Measurements from ENCODE around the gene TBCCD1.
"Not testable (repeated sequence)": the region's sequence is repeated elsewhere in the genome, so short reads cannot be mapped to it uniquely, and the experiment has no call there.

The TBCCD1 gene

DNA sequence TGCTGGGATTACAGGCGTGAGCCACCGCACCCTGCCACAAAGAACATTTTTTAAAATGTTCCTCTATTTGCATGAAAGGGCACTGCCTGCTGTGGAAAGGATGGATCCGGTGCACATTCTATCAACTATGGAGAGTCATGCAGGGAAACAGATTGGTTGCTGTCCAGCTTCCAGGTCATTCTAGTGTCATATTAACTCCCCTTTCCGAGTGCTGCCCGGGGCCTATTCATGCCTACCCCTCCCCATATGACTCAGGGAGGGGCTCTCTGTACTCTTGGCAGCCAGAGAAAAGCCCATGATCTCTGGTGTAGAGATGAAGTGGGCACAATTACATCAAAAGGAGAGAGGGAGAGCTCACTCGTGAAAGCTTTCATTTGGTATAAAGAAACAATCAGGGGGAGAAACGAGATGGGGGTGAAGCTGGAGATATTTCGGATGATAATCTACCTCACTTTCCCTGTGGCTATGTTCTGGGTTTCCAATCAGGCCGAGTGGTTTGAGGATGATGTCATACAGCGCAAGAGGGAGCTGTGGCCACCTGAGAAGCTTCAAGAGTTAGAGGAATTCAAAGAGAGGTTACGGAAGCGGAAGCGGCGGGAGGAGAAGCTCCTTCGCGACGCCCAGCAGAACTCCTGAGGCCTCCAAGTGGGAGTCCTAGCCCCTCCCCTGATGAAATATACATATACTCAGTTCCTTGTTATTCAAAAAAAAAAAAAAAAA lies 29.6 kb upstream of the TBCCD1 start:
- DNase-seq = no peak

GRCh38 chr3:186594591-186595113 lies 27.5 kb upstream of the TBCCD1 start:
- DNase-seq = no peak

DNA sequence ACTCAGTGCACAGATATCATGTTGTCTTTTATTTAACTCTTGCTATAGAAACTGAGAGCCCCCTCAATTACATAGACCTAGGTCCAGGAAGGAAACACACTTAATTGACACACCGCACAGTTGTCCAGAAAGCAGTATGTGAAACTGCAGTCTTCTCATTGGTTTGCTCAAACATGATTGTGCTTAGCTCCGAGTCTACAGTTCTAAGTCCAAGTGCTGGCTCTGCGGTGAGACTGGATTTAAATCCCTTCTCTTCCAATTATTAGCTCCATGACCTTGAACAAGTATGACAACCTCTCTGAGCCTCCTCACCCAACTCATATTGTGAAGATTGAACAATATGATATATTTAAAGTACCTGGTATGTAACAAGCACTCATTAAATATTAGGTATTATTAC lies 26.7 kb upstream of the TBCCD1 start:
- DNase-seq = no peak

DNA sequence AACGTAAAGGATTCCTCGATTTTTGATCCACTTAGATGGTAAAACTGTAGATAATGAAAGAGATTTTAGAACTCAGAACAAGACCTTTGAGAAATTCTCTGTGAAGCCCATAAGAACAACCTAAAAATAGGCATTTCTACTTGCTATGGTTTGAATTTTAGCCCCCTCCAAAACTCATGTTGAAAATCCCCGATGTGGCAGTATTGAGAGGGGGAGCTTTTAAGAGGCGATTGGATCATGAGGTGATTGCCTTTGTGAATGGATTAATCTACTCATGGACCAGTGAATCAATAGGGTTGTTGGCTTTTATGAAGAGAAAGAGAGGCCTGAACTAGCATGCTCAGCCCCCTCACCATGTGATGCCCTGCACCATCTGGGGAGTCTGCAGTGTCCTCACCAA lies 25.5 kb upstream of the TBCCD1 start:
- DNase-seq = no peak

GRCh38 chr3:186590580-186591295 lies 23.6 kb upstream of the TBCCD1 start:
- no peak for DNase-seq

DNA sequence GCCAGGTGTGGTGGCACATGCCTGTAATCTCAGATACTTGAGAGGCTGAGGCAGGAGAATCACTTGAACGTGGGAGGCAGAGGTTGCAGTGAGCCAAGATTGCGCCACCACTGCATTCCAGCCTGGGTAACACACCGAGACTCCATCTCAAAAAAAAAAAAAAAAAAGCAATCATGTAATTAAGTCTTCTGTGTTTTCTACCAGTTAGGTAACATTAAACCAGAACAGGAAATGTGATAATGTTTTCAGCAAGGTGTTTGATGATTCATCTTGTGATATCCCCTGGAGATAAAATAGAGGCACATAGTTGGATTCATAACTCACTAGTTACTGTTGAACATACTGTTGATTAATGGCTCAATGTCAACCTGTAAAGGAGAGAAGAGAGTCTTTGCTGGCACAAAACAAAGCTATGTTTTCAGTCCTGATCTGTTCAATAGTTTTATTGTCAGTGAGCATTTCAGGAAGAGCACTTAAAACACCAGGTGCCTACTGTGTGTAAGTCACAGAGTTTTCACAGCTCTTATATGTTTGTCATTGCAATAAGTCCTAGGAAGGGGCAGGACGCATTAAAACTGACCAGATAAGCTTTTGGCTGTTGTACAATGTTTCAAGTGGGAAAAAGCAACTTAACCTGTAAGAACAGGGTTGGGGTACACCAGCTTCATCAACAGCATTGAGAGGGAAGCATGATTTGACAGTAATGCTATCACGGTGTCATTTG lies 22.9 kb upstream of the TBCCD1 start:
- no peak for DNase-seq

- DNase-seq = no peak
These were observed 22.0 kb upstream of the TBCCD1 start for GRCh38 chr3:186589121-186589520.

- DNase-seq = no peak
These were observed 21.5 kb upstream of the TBCCD1 start for GRCh38 chr3:186588632-186589031.

DNA sequence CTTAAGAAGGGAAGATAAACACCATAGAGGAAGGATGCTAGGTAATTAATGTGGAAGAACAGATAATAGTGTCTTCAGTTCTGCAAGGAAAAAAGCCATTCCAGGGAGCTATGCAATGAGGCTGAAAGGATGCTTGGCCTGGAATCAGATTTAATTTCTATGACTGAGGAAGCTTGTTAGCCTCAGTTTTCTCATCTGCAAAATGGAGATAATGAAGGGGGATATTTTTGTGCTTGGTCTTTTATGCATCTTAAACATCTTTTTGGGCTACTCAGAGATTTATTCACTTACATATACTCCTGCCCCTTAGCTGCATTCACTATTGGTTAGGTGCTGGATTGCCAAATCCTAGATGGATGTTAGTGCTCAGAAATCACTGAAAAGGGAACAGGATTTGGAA lies 20.0 kb upstream of the TBCCD1 start:
- no peak for DNase-seq

GRCh38 chr3:186586245-186586644 lies 19.1 kb upstream of the TBCCD1 start:
- not testable (repeated sequence) for DNase-seq

DNA sequence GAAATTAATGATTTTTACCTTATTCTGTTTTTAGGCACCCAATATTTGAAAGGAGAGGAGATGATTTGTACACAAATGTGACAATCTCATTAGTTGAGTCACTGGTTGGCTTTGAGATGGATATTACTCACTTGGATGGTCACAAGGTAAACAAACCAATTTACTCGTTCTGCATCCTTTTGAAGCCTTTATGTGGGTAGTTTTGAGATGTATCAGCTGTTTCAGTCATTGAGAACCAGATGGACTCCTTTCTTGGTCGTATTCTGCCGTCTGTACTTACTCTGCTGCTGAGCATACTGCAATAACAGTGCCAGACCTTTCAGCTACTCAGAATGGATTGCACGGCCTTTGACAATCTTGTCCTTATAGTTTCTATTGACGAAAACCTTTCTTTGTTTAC lies 16.7 kb upstream of the TBCCD1 start:
- DNase-seq = no peak

- no peak for DNase-seq
These were observed 15.4 kb upstream of the TBCCD1 start for GRCh38 chr3:186582541-186582940.

GRCh38 chr3:186580785-186581184 lies 13.6 kb upstream of the TBCCD1 start:
- DNase-seq = no peak

DNA sequence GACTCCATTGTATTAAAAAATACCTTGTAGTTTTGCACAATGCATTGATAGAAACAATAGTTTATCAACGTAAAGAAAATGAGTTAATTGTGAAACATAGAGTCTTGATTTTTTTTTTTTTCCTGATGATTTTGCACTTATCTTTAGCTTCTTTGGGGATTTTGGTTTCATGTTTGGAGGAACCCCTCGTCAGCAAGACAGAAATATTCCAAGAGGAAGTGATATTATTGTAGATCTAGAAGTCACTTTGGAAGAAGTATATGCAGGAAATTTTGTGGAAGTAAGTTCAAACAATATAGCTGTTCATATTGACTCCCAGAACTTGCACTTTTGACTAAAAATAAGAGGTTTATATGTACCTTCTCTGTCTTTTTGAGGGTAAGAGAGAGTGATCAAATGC lies 10.4 kb upstream of the TBCCD1 start:
- DNase-seq = no peak

DNA sequence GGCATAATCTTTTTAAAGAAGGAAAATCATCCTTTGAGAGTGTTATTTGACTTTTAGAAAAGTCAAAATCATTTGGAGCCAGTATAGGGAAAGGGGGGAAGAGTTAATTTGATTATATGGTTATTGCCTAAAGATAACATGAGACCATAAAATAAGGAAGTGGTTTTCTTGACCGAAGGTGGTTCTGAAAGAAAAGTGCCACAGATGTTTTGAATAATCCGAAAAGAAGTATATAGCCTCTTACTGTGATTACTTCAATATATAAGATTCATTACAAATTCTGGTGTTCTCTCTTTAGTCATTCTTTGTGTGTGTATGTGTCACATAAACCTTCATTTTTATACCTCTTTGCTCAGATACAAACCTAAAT lies 4.5 kb upstream of the TBCCD1 start:
- no peak for DNase-seq

GRCh38 chr3:186570941-186571643 lies 4.0 kb upstream of the TBCCD1 start:
- no peak for DNase-seq

GRCh38 chr3:186570096-186570940 lies 3.2 kb upstream of the TBCCD1 start, which contains the start of gene DNAJB11:
DNAJB11 (plus strand) TSS chr3:186570720; CDS start chr3:186570898, 178 bp downstream.
- peak; percentile 75 to 99 for DNase-seq

DNA sequence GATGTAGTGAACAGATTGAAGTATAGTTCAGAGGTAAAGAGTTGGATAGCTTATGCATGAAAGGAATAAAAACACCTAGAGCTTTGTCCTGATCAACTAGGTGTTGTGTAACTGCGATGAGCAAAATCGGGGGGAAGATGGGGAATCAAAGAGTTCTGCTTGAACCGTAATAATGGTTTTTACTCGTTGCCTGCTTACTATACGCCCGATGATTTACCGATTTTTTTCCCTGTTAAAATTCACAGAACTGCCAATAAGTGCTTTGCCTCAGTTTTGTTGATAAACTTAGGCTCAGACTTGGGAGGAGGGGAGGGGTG lies 2.6 kb upstream of the TBCCD1 start:
- no peak for DNase-seq

DNA sequence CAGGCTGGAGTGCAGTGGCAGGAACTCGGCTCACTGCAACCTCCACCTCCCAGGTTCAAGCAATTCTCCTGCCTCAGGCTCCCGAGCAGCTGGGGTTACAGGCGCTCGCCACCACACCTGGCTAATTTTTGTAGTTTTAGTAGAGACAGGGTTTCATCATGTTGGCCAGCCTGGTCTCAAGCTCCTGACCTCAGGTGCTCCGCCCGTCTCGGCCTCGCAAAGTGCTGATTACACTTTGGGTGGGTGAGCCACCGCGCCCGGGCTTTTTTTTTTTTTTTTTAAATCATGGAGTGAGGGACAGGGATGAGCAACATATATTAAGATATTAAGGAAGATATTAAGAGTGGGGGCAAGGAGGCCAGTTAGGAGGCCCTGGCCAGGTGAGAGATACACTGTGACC lies 2.2 kb upstream of the TBCCD1 start:
- DNase-seq = not testable (repeated sequence)

DNA sequence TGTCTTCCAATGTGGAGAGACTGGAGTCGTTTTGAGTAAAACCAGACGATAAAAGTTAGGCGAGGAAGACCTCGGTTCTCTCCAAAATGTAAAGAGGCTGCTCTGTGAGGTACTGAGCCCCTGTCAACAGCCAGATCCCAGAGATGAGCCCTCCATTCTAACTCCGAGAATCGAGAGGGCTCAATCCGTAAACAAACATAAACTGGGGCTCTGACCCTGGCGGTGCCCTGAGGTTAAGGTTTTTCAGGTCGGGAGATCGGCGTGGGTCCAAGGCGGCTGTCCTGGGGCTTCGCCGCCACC lies 417 bp downstream of the TBCCD1 start:
- DNase-seq = no peak

- DNase-seq = no peak
These were observed 2.6 kb downstream of the TBCCD1 start for GRCh38 chr3:186564586-186564985.

DNA sequence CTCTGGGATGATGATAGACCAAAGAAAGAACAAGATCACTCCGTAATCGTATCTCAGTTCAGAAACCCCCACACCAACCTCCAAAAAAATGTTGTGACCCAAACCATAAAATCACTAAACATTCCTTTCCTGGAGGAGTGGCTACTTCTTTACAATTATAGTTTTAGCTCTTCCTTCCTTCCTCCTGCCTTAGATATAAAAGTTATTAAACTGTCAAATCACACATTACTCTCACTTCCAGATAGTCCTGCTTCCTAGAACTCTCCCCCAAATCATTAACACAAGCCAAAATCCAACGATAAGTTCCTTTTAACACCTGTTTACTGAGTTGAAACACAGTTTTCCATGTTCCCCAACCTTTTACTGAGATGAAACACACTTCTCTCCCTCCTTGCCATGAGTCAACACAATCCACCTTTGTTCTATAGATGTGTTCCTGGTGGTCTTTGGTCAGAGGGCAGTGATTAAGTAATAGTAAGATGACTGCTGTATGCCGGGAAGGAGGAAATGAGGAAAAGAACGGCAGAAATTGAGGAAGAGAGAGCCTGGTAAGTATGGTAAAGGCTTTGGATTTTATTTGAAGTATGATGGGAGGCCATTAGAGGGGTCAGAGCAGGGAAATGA lies 14.6 kb downstream of the TBCCD1 start:
- no peak for DNase-seq

All from bone marrow (tissue), 2 donors.